Stimulated activated CD4-positive, alpha-beta T cell treated with anti-CD3 and anti-CD28 coated beads, TNF-alpha, amount 100 ng/mL, for 24 hours (primary cell): Measurements from ENCODE around the gene AMBRA1.
A peak's percentile ranks its signal among the peaks of the same experiment; 100 is the strongest.

Experiments used
- DNase-seq, 3 experiments: peaks; one replicate each; pipeline ENCODE4 v3.0.0-alpha.2; 2020; ENCODE audit warnings: low read depth in 3 of 3

Gene AMBRA1

DNA sequence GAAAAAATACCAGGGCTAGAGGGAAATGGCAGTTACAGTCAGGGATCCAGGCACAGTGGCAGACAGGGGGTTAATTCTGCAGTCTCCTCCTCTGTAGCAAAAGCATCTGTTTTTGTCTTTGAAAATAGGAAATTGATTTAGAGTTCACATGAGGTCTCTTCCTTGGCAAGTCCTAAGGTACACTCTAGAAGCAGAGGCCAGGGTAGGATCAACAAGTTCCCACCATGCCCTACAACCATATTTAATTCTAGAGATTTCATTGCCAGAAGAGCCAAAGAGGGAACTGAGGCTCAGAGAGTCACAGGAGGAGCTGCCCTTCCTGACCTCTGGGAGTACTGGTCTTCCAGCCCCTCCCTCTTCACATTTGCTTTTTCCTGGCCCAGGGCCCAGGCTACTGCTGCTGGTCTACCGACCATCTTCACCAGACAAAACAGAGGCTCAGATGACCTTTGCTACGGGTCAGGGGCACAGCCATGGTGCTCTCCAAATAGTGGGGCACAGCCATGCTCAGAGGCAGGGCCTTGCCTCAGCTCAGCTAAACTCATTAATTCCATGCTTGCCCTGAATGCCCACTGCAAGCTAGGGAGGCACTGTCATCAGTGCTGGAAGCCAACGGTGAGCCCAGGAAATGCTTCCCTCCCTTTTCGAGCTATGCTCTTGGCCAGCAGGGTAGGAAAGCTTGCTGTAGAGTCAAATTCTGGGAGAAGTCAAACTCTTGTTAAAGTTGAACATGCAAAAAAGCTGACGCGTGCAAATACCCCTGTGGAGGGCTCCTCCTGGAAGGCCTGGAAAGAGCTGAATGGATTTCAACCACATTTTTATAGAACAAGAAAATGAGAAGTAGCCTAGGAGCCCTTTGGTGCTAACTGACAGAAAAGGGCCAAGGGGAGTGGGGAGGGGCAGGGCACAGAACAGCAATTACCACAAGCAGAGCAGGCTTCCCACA is 190.6 kb downstream of the AMBRA1 start:
- DNase-seq, result no peak

DNA sequence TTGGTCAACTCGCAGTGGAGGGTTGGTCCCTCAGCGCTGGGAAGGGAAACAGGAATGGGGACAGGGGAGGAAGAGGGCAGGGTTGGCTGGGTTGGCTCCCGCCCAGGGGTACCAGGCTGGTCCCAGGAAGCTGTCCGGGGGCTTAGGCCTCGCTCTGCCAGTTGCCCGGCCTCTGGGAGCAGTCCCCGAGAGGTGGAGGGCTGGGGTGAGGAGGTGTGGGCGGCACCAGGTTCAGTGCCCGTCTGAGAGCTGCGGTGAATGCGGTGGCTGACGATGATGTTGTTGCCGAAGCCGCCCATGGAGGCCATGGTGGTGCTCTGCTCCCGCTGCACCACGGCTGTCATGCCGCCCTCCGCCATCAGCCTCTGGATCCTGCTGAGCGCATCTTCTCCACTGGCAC is 196.3 kb downstream of the AMBRA1 start:
- DNase-seq, result no peak

DNA sequence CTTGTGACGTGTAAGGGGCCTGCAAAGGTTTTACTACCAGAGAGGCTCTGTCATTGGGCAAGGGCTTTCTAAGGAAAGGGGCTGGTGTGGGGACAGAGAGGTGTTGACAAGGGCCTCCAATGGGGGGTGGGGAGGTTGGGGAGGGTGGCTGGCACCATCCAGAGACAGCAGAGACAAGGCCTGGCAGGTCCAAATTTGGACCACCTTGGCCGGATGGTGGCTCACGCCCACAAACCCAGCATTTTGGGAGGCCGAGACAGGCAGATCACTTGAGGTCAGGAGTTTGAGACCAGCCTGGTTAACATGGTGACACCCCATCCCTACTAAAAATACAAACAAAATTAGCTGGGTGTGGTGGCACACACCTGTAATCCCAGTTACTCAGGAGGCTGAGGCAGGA is 200.1 kb downstream of the AMBRA1 start:
- no peak for DNase-seq

DNA sequence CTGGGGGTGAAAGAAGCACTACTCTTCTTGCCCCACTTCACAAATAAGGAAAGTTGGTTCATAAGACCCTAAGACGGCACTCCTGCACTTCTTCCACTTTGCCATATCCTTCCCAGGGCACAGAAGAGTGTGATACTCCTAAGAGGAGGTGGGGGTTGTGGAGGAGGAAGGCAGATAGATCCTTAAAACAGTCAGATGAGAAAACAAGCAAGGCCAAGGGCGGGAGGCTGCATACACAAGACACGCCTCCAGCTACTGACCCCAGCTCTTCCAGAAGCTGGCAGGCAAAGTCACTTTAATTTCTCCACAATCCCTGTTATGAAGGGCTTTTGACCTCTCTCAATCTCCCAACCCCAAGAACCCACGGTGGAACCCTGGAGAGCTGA is 200.6 kb downstream of the AMBRA1 start:
- DNase-seq, result no peak

DNA sequence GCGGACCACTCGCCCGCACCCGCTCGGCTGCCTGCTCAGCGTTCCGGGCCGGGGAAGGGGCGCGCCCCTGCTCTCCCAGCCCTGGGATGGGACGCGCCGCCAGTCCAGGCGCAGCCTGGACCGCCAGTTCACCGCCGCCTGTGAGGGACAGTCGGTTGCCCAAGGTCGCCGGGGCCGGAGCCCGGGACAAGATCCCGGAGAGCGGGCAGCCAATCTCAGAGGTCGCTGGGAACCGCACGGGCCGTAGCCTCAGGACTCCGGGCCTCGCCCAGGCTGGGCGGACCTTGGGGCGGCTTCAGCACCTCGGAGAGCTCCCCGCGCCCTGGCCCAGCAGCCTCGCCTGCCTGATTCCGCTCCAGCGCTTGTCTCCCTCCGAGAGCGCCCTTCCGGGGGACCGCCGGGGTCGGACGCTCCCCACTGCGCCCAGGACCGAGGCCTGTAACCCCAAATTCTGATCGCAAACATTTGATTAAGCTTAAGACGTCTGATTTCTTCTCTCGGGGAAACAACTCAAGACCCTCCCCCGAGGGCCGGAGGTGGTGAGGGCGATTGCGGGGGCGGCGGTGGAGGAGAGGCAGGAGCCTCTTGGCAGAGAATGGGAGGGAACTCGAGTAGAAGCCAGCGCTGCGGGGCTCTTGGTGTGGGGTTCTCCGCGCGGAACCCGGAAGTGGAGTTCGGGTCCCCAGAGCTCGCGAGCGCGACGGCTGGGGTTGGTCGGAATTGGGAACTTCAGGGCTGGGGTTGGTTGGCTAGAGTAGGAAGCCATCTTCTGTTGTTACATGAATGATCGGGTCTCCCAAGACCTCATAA is 201.2 kb downstream of the AMBRA1 start:
- peak; percentile 46 to 70 (median 59) for DNase-seq

DNA sequence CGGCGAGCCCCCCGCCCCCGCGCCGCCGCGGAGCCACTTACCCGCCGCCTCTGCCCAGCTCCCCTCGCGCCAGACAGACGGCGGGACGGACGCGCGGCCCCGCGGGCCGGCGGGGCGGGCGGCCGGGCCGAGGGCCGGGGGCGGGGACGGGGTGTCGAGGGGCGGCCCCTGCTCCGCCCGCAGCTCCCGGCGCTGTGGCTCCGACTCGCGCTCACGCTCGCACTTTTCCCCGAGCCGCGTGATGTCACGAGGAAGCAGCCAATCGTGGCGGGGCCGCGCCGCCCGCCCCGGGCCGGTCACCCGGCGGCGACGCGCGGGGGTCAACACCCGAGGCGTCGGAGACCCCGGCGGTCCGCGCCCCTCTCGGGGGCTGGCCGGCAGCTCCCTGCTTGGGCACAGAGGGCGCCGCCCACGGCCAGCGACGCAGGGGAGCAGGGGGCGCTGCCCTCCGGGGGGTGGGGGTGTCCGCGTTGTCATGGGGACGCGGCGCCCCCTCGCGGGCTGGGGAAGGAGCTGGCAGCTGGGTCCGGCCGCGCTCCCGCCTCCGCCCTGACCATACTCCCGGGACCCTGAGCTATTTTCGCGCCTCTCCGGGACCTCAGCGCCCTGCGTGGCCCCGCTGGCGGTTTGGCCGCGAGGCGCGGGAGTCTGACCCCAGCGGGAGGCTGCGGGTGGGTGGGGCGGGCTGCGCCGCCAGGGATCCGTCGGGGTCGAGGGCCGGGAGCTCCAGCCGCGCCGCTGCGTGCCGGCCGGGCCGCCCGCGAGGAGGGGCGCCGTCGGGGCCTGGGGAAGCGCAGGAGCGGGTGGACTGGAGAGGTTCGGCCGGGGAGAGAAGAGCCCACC is 202.0 kb downstream of the AMBRA1 start, which contains the start of gene CHRM4:
Gene CHRM4 (minus strand): TSS at position 199 of the 843 bp plus-strand sequence. CDS start 5,219 bp downstream, outside the sequence.
- no peak for DNase-seq

GRCh38 chr11:46391186-46391577 is 202.6 kb downstream of the AMBRA1 start:
- no peak for DNase-seq

DNA sequence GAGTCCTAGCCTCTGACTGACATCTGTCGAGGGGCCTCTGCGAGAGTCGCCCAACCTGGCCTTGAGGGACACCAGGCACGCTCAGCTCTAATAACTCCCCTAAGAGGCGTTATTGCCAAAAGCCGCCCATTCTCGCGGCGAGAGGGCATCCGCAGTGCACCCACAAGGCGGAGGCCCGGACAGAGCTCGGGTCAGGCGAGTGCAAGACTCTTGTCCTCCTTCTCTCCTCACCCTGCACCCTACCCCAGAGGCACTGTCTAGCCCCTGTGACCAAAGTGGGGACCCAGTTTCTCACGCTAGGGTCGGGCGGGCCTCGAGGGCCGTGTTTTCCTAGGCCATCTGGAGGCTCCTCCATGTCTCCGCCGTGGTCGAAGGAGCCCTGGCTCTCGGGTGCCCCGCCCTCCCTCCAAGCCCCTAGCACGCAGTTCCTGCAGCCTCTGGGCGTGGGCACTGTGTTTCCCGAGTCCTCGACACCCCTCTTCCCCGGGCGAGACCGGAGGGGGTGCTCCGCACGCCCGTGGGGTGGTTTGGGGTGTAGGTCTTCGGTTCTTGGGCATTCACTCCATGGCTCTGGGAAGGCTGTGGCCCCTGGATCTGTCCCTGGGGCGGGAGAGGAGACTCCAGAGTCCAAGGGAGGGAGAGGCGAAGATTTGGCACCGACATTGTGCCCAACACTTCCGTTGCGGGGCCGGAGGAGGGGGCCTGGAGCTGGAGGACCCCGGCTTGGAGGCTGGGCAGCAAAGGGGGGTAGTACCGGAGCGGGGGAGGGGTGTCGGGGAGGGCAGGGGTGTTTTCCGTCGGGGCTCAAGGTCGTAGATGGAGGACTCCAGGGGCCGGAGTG is 203.3 kb downstream of the AMBRA1 start:
- no peak for DNase-seq

DNA sequence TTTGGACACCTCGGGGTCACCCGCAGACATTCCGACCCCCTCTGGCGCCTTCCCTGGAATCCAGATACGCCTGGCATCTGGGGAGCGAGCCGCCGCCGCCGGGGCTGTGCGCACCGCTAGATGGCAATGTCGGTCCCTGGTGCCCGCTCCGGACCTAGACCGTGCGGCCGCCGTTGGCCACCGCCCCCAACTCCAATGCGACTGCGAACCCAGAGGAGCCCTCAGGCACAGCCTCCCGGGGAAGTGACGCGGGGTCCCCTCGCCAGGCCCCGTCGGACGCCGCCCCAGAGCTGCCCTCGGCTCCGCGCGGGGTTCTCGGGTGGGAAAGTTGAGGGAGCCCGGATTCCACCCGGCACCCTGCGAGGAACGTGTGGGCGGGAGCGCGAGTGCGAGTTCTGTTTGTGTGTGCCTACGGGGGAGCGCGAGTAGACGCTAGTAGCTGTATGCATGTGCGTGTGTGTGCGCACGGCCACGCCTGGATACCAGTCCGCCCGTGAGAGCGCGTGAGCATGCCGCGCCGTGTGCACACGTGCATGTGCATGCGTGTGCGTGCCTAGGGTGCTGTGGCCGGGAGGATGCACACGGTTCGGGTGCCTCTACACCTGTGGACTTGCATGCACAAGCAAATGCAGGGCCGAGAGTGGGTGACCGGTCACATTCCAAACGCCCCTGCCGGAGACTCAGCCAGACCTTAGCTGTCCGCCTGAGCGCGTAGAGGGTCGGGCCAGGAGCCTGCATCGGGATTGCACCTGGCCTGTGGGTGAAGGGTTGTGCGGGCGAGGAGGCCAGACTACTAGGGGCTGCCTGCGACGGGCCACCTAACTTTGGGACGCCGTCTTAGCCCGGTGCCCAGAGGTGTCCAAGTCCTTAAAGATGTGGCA is 204.1 kb downstream of the AMBRA1 start:
- DNase-seq, result peak in 2 of 3 experiments; percentile 17 to 65

- no peak for DNase-seq
These were observed 205.0 kb downstream of the AMBRA1 start for GRCh38 chr11:46388619-46389449.

GRCh38 chr11:46387919-46388618 is 205.8 kb downstream of the AMBRA1 start:
- no peak for DNase-seq

DNA sequence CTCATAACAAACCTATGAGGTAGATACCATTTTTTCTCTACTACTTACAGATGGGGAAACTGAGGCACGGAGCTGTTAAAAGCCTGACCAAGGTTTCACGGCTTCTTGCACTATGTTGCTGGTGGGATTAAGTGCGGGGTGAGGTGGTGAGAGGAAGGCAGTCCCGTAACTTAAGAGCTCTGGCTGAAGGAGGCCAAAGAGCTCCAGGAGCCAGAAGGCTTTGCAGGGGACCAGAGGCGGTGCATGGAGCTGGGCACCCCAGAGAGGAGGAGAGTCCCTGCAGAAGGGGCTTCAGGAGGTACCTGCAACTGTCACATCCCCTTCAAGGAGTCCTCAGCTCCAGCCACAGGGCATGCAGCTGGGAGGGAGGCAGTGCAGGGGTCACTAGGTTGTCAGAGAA is 206.4 kb downstream of the AMBRA1 start:
- DNase-seq, result no peak

- DNase-seq, result no peak
These were observed 207.1 kb downstream of the AMBRA1 start for GRCh38 chr11:46386674-46387073.

- DNase-seq, result no peak
These were observed 207.7 kb downstream of the AMBRA1 start for GRCh38 chr11:46386005-46386578.

DNA sequence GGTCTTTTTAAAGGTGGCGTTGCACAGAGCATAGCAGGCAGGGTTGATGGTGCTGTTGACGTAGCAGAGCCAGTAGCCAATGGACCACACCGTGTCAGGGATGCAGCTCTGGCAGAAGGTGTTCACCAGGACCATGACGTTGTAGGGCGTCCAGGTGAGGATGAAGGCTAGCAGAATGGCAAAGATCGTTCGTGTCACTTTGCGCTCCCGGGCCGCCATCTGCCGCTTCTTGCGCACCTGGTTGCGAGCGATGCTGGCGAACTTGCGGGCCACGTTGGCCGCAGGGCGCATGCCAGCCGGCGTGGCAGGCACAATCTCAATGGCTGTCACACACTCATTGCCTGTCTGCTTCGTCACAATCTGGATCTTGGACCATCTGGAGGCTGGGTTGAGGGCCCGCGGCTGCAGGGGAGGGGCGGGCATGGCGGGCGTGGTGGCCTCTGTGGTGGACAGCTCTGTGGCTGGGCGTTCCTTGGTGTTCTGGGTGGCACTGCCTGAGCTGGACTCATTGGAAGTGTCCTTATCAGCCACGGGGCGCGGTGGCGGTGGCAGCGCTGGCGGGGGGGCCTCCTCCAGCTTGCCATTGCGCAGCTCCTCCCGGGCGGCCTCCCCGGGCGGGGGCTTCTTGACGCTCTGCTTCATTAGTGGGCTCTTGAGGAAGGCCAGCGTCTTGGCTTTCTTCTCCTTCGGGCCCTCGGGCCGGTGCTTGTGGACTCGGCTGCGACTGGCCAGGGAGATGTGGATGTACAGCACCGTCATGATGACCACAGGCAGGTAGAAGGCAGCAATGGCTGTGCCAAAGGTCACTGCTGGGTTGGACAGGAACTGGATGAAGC is 208.4 kb downstream of the AMBRA1 start:
- DNase-seq, result no peak

DNA sequence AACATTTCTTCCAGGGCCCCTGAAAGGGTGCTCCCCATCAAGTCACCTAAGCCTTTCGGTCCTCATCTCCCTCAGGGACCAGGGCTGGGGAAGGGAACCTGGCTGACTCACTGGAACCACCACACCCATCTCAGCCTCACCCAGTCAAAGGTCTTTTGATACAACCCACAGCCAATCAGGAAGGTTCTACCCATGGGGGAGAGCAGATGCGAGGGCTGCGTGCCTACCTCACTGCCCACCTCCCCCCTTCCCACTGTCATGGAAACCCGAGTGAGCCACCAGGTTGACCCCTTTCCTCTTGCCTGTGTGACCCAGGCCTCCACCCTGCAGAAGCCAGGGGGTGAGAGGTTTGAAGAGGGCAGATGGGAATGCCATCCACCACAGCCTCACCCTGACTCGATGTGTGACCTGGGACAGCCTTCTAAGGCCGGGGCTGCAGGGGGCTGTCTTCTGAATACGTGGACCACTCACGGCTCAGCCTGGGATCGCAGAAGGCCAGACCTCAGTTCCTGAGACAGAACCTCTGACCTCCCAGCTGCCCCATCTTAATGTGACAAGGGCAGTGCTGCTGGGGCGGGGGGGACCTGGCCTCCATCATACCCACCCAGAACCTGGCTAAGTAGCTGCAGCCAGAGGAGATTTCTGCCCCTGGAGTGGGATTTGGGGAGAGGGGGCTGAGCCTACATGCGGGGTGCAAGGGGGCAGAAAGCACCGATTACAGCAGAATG is 209.7 kb downstream of the AMBRA1 start:
- no peak for DNase-seq
